ENCODE measurements around the gene ARHGAP33.

ARHGAP33 gene

GRCh38 chr19:35742121-35742724 is 33.1 kb upstream of the ARHGAP33 start, which contains the start of gene IGFLR1:
IGFLR1 (minus strand) TSS chr19:35742452; CDS start chr19:35741180, 1,272 bp downstream.
- no peak for TF ChIP-seq CTCF (conservative IDR thresholded peaks at IDR 0.05; ENCODE audit: low read depth, low read length)
- Histone ChIP-seq H4K20me1 (ENCODE audit: insufficient read depth) (no peaks in the 10 kb centered on the region), H3K36me3 (ENCODE audit: insufficient read depth) (no peaks in the 10 kb centered on the region), H3K4me3 (IDR thresholded peaks at IDR 0.05; ENCODE audit: insufficient read depth, low read depth, low read length) (no peak within 1 kb of the TSS), H3K27me3 (ENCODE audit: insufficient read depth, low read depth) (no peaks in the 10 kb centered on the region), H3K9ac (peak within 1 kb of the TSS; percentile 37; the same call in 1 of the 2 replicates), H3K27ac (peak within 1 kb of the TSS; percentile 63), H3K4me2 (peak within 1 kb of the TSS; percentile 74), H3K4me1 (ENCODE audit: low read depth, poor library complexity, severe bottlenecking) (peaks cover 46% of the 10 kb centered on the region), H3K79me2 (ENCODE audit: insufficient read depth, low read depth) (no peaks in the 10 kb centered on the region; the same call in 1 of the 2 replicates), H2AFZ (ENCODE audit: low read depth) (peak within 1 kb of the TSS; percentile 62; the same call in 1 of the 2 replicates)

DNA sequence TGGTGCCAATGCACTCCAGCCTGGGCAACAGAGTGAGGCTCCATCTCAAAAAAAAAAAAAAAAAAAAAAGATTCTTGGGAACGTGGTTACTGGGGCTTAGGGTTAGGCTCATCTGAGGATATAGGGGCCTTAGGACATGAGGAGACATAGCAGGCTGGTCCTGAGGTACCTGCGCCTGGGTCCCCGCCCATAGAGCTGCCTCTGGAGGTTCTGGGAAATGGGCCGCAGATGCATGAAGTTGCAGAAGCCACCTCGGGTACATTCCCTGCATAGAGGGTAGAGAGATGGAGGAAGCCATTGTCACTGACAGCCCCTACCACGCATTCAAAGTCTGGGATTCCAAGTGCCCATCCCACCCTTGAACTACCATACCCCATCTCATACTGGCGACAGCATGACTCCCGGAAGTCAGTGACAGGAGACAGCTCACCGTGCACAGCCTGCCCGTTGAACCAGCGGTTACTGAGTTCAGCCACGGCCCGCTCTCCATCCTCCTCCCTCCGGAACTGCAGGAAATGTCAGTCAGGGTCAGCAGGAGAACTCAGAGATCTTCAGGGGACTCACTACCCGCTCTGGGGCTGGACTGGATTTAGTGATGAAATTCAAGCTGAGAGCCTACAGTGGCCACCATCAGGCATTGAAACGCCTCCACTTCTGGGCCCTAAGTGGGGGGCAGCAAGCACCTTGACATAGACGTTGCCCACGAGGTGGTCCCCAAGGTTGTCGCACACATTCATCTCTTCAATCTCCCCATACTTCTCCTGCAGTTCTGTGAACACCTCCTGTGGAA is 31.5 kb upstream of the ARHGAP33 start:
- Histone ChIP-seq H3K27ac (no peak overlapping the region), H3K36me3 (ENCODE audit: insufficient read depth) (no peaks in the 10 kb centered on the region), H3K9ac (no peak overlapping the region), H3K27me3 (ENCODE audit: insufficient read depth, low read depth) (no peaks in the 10 kb centered on the region), H3K79me2 (ENCODE audit: insufficient read depth, low read depth) (no peaks in the 10 kb centered on the region; the same call in 1 of the 2 replicates), H3K4me2 (peak overlapping the region; percentile 50), H3K4me1 (ENCODE audit: low read depth, poor library complexity, severe bottlenecking) (peaks cover 53% of the 10 kb centered on the region), H3K4me3 (IDR thresholded peaks at IDR 0.05; ENCODE audit: insufficient read depth, low read depth, low read length) (no peak overlapping the region), H2AFZ (ENCODE audit: low read depth) (peak overlapping the region; percentile 50; the same call in 1 of the 2 replicates), H4K20me1 (ENCODE audit: insufficient read depth) (no peaks in the 10 kb centered on the region)
- no peak for TF ChIP-seq CTCF (conservative IDR thresholded peaks at IDR 0.05; ENCODE audit: low read depth, low read length)

- H3K9ac ChIP-seq = peak overlapping the region; percentile 96
- peak overlapping the region; percentile 62 for H3K4me3 ChIP-seq (IDR thresholded peaks at IDR 0.05; ENCODE audit: insufficient read depth, low read depth, low read length)
- H2AFZ ChIP-seq (ENCODE audit: low read depth) = peak overlapping the region; percentile 50; the same call in 1 of the 2 replicates
- H3K4me2 ChIP-seq = peak overlapping the region; percentile 50
- H3K4me1 ChIP-seq (ENCODE audit: low read depth, poor library complexity, severe bottlenecking) = peaks cover 56% of the 10 kb centered on the region
- TF ChIP-seq CTCF (conservative IDR thresholded peaks at IDR 0.05; ENCODE audit: low read depth, low read length) = peak; percentile 31; the same call in 1 of the 2 replicates
- peaks cover 4% of the 10 kb centered on the region; the same call in 1 of the 2 replicates for H3K79me2 ChIP-seq (ENCODE audit: insufficient read depth, low read depth)
- H3K27ac ChIP-seq = peak overlapping the region; percentile 96
- H4K20me1 ChIP-seq (ENCODE audit: insufficient read depth) = no peaks in the 10 kb centered on the region
- no peaks in the 10 kb centered on the region for H3K27me3 ChIP-seq (ENCODE audit: insufficient read depth, low read depth)
- H3K36me3 ChIP-seq (ENCODE audit: insufficient read depth) = no peaks in the 10 kb centered on the region
These were observed 30.7 kb upstream of the ARHGAP33 start for GRCh38 chr19:35744430-35745327.

Data from KMS-11 (cell line).